Stimulated activated CD8-positive, alpha-beta memory T cell treated with anti-CD3 and anti-CD28 coated beads, Interleukin-12 subunit alpha, Interleukin-12 subunit beta, amount 100 ng/mL, for 24 hours (primary cell): ENCODE data around the gene PSME3IP1.
"Not testable (repeated sequence)": the region's sequence is repeated elsewhere in the genome, so short reads cannot be mapped to it uniquely, and the experiment has no call there.

Experiments
- DNase-seq: peaks from one replicate; pipeline ENCODE4 v3.0.0-alpha.2; 2020; ENCODE audit errors: extremely low read depth

Gene PSME3IP1

GRCh38 chr16:57185945-57186871 lies at the start of gene PSME3IP1, which contains the start of gene RSPRY1:
Gene PSME3IP1, minus strand, starts transcription at chr16:57186039. Its CDS starts 12,185 bp downstream, at chr16:57173854.
Gene RSPRY1, plus strand, starts transcription at chr16:57186329. Its CDS starts 18,330 bp downstream, at chr16:57204659.
- DNase-seq, result peak; percentile 90

- DNase-seq, result no peak
These were observed 49.5 kb upstream of the PSME3IP1 start for GRCh38 chr16:57235128-57236021.

- no peak for DNase-seq
These were observed 48.9 kb upstream of the PSME3IP1 start for GRCh38 chr16:57234707-57235092.

- no peak for DNase-seq
These were observed 48.3 kb upstream of the PSME3IP1 start for GRCh38 chr16:57233944-57234706.

GRCh38 chr16:57231821-57232350 lies 46.0 kb upstream of the PSME3IP1 start:
- DNase-seq, result no peak

- DNase-seq, result no peak
These were observed 43.2 kb upstream of the PSME3IP1 start for GRCh38 chr16:57229079-57229478.

DNA sequence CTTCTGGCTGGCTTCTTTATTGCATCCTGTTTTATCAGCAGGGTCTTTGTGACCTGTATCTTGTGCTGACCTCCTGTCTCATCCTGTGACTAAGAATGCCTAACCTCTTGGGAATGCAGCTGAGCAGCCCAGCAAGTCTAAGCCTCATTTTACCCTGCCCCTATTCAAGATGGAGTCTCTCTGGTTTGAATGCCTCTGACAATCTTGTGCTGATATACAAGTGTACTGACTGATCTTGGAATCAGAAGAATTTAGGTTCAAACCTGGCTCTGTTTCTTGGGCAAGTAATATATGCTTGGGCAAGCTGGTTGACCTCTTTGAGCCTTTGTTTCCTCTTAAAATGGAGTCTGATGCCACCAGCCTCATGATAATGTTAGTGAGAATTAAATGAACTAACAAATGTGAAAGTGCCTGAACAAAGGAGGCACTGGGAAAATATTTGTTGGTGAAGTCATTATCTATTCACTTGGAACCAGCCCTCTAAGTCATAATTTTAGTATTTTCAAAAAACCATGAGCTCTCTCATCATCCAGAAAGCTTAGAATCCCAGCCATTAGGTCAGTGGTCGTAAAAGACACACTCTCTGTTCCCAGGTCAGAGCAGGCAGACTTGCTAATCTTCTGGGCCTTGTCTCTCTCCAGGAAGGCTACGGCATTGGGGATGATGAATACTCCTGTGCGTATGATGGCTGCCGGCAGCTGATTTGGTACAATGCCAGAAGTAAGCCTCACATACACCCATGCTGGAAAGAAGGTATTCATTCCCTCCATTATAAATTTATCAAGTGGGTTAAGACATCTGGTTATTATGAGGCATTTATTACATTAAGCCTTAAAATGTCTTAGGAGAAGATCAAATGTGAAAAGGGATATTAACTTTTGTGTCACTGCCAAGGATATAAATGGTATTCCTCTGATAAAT lies 41.1 kb upstream of the PSME3IP1 start:
- no peak for DNase-seq

DNA sequence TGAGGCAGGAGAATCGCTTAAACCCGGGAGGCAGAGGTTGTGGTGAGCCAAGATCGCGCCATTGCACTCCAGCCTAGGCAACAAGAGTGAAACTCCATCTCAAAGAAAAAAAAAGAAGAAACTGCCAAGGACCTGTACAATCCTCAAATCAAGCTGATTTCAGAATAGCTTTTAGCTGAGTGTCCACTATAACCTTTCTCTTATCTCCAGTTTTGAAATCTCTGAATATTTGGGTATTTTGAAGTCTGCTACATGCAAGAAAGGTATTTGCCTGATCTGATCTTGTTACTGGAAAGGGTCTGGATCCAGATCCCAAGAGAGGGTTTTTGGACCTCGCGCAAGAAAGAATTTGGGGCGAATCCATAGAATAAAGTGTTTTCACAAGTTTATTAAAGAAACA lies 40.1 kb upstream of the PSME3IP1 start:
- DNase-seq, result no peak

DNA sequence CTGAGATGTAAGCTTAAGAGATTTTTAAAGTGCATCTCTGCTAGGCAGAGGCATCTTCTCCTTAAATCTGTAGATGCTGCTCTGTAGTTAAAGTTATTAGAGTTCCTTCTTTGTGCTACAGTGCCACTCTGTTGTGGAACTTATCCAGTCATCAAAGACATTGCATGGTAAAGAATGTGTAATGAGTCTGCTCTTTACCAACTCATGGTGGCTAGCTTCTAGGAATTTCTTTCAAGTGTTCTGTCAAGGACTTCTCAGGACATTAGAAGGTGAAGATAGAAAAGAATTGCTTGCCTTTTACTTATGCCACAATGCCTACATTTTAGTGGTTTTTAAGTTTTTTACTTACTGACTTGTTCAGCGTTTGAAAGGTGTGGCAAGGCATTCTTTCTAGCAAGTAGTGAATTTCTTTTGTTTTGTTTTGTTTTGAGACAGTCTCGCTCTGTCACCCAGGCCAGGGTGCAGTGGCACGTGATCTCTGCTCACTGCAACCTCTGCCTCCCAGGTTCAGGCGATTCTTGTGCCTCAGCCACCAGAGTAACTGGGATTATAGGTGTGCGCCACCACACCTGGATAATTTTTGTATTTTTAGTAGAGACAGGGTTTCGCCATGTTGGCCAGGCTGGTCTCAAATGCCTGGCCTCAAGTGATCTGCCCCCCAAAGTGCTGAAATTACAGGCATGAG lies 39.0 kb upstream of the PSME3IP1 start:
- DNase-seq, result no peak

DNA sequence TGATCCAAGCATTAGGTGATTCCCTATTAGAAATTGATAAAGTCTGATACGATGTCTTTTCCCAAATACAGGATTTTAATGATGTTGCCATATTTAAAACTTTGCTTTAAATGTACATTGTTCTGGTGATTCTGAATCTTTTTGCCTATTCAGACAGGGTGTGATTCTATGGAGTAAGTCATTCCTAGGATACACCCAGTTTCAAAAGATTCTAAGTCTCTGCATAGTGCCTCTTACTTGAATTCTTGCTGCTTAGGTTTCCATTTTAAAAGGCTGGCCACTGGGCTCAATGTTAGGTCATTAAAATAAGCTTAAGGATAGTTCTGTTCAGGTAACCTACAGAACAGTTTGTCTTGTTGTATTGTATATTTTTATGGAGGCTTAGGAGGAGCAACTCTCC lies 37.2 kb upstream of the PSME3IP1 start:
- DNase-seq, result no peak

DNA sequence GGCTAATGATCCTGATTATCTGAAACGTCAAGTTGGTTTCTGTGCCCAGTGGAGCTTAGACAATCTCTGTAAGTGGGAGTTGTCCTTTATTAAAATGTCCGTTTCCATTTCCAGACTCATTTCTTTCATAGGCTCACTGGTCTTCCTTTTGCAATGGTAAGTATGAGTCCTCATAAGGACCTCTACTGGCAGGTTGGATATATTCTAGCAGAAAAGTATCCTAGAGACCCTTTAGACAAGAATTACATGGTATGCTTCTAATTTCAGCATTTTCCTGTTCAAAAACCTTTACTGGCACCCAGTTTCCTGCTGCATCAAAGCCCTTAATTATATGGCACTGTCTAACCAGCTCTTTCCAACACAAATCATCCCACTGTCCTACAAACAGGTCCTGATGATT lies 31.1 kb upstream of the PSME3IP1 start:
- no peak for DNase-seq

- no peak for DNase-seq
These were observed 27.6 kb upstream of the PSME3IP1 start for GRCh38 chr16:57213462-57213861.

DNA sequence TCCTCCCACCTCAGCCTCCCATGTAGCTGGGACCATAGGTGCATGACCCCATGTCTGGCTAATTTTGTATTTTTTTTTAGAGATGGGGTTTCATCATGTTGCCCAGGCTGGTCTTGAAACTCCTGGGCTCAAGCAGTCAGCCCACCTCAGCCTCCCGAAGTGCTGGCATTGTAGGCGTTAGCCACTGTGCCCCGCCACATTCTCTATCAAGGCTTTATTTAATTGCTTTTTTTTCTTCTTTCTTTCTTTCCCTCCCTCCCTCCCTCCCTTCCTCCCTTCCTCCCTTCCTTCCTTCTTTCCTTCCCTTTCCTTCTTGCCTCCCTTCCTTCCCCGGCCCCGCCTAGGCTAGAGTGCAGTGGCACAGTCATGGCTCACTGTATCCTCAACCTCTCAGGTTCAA lies 23.9 kb upstream of the PSME3IP1 start:
- DNase-seq, result no peak

DNA sequence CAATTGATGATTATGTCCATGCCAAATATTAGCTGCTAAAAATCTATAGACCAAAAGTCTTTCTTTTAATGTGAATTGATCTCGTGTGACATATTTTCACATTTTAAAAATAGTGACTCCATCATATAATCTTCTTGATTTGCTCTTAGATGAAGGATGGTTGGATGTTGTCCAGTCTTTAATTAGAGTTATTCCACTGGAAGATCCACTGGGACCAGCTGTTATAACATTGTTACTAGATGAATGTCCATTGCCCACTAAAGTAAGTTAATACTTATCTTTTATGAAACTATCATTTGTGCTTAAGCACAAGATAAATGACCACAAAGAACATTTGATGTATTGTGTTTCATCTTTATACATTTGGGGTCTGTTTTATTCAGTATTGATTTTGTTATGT lies 23.1 kb upstream of the PSME3IP1 start:
- DNase-seq, result no peak

GRCh38 chr16:57204675-57205074 lies 18.8 kb upstream of the PSME3IP1 start:
- no peak for DNase-seq

GRCh38 chr16:57203451-57203850 lies 17.6 kb upstream of the PSME3IP1 start:
- no peak for DNase-seq

- no peak for DNase-seq
These were observed 16.5 kb upstream of the PSME3IP1 start for GRCh38 chr16:57202095-57202886.

DNA sequence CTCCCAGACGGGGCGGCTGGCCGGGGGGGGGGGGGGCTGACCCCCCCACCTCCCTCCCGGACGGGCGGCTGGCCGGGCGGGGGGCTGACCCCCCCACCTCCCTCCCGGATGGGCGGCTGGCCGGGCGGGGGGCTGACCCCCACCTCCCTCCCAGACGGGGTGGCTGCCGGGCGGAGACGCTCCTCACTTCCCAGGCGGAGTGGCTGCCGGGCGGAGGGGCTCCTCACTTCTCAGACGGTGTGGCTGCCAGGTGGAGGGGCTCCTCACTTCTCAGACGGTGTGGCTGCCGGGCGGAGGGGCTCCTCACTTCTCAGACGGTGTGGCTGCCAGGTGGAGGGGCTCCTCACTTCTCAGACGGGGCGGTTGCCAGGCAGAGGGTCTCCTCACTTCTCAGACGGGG lies 15.1 kb upstream of the PSME3IP1 start:
- not testable (repeated sequence) for DNase-seq

DNA sequence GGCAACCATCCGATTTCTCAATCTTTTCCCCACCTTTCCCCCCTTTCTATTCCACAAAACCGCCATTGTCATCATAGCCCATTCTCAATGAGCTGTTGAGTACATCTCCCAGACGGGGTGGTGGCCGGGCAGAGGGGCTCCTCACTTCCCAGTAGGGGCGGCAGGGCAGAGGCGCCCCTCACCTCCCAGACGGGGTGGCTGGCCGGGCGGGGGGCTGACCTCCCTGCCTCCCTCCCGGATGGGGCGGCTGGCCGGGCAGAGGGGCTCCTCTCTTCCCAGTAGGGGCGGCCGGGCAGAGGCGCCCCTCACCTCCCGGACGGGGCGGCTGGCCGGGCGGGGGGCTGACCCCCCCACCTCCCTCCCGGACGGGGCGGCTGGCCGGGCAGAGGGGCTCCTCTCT lies 14.5 kb upstream of the PSME3IP1 start:
- DNase-seq, result not testable (repeated sequence)
